Gastrocnemius medialis (tissue), 4 donors: ENCODE measurements around the gene MBTPS1. TPM values are rescaled to one million over a fixed set of nuclear protein-coding genes. Genes with fewer than 3 reads are reported as not detected.

Experiments
- ATAC-seq, 2 donors: fragments of 150-250 bp; one replicate each; pipeline ENCODE4 v1.9.1; 2016
- DNase-seq, 2 donors: peaks; one replicate each; pipeline ENCODE4 v3.0.0-alpha.2; 2019
- H3K27ac ChIP-seq, 4 donors: fragments of 200-600 bp; sonication (generic); 1 replicate in 1 of 4; 2 replicates in 3 of 4; pipeline ENCODE4 v1.5.1; 2016 to 2018; ENCODE audit warnings: mild to moderate bottlenecking in 2 of 4, moderate library complexity in 1 of 4
- H3K27me3 ChIP-seq, 3 donors: fragments of 200-600 bp; sonication (generic) in 2 of 3; 1 replicate in 1 of 3; 2 replicates in 2 of 3; pipeline versions ENCODE4 v1.5.1 to v1.6.0; 2016 to 2019; ENCODE audit warnings: mild to moderate bottlenecking in 1 of 3, moderate library complexity in 1 of 3
- H3K36me3 ChIP-seq, 2 donors: fragments of 200-600 bp; sonication (generic) in 1 of 2; one replicate each; pipeline ENCODE4 v1.5.1; 2017 to 2018
- H3K4me1 ChIP-seq, 2 donors: fragments of 200-600 bp; sonication (generic) in 1 of 2; one replicate each; pipeline ENCODE4 v1.5.1; 2016 to 2017; ENCODE audit warnings: mild to moderate bottlenecking in 2 of 2
- H3K4me3 ChIP-seq, 4 donors: fragments of 200-600 bp; sonication (generic) in 3 of 4; 1 replicate in 1 of 4; 2 replicates in 3 of 4; pipeline ENCODE4 v1.5.1; 2016 to 2019; ENCODE audit warnings: mild to moderate bottlenecking in 2 of 4
- H3K9me3 ChIP-seq, 3 donors: fragments of 200-600 bp; sonication (generic) in 2 of 3; 1 replicate in 1 of 3; 2 replicates in 2 of 3; pipeline ENCODE4 v1.5.1; 2016 to 2019
- CTCF ChIP-seq, 5 experiments: fragments of 450-650 bp in 3 of 5; fragments of 200-600 bp in 2 of 5; sonication (generic) in 2 of 5; IDR thresholded peaks in 4 of 5; conservative IDR thresholded peaks in 1 of 5; 1 replicate in 4 of 5; 2 replicates in 1 of 5; pipeline ENCODE4 v1.5.1; 2016 to 2019; ENCODE audit warnings: antibody characterized with exemption in 5 of 5, mild to moderate bottlenecking in 3 of 5, moderate library complexity in 3 of 5
- POLR2A ChIP-seq, 2 donors: fragments of 450-650 bp; IDR thresholded peaks; one replicate each; pipeline ENCODE4 v1.6.1; 2017; ENCODE audit warnings: antibody characterized with exemption in 2 of 2, mild to moderate bottlenecking in 2 of 2, moderate library complexity in 2 of 2
- in situ Hi-C, 4 donors: fragments of 200-750 bp; cut with MboI; loops; one replicate each; pipeline versions ENCODE4 v1.15.0 to v1.8.0; 2017; ENCODE audit warnings: low sequenced_read_pairs in 4 of 4
- intact Hi-C: fragments of 100-400 bp; cut with DNase I; formaldehyde crosslinking; loops from one replicate; pipeline ENCODE4 v1.15.1; 2023; ENCODE audit warnings: low total_unique reads
- total RNA-seq, 4 donors: library from RNA; depleted of rRNA; stranded (reverse); fragments of >200 nt; gene quantifications; one replicate each; pipeline versions ENCODE4 v1.1.0 to v1.2.3, GENCODE V29; 2016

MBTPS1 gene
- total RNA-seq, 4 donors from 2014 or later = 28.8 to 44.3 (median 38.5) TPM

DNA sequence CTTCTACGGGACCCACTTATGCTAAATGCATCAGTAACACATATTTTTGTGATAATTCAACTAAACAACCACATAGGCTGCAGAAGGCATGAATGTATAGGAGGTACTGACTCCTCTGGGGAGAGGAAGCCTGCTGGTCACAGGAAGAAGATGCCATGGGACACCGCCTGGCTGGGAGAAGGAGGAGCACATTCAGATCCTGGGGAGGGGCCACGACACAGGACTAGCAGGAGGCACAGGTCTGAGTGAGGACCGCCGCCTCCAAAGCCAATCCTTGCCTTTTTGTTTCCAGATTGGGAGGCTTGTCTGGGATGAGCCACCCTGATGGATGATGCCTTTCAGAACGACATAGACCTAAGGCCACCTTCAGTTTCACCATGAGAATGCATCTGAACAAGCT is 34.6 kb downstream of the MBTPS1 start:
- in situ Hi-C loops = loop anchor here (10.0 to 25.0 kb wide), 3 partner anchors 93 to 105 kb away; partner anchors contain the start of genes TAF1C (in 2 of the 4) and ADAD2 (in 1 of the 4)
- ATAC-seq = no peak
- no peak overlapping the region for H3K27ac ChIP-seq
- H3K4me3 ChIP-seq = no peak overlapping the region
- DNase-seq = no peak
- intact Hi-C loops = no loop called here
- no peaks in the 10 kb centered on the region for H3K9me3 ChIP-seq
- no peaks in the 10 kb centered on the region for H3K27me3 ChIP-seq
- peaks cover 0 to 69% of the 10 kb centered on the region in 2 donors for H3K36me3 ChIP-seq
- peaks cover 0 to 16% of the 10 kb centered on the region in 2 donors for H3K4me1 ChIP-seq
- no peak for TF ChIP-seq CTCF (IDR thresholded peaks at IDR 0.05 in 4 of 5, conservative IDR thresholded peaks at IDR 0.05 in 1 of 5)
- TF ChIP-seq POLR2A (IDR thresholded peaks at IDR 0.05) = no peak

DNA sequence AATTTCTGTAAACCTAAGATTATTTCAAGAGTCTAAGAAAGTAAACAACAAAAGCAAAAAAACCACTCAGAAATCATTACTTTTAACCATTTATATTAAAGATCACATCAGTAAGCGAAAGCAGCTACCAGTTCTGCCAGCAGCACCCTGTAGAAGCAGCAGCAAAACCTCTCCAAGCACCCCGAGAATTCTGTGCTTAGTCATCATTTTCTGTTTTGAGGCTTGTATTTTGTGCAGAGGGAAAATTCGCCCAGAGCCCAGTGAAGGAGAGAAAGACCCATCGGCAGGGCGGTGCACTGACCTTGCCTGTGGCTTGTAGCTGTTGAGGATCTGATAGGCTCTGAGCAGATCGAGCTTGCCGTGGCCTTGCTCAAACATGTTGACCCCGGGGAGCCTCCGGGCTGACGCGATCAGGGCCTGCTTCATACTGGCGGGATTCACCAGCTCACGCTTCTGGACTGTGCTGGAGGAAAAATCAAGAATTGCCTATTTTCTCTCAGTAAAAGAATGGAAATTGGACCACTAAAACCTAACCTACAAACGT is 35.2 kb downstream of the MBTPS1 start:
- ATAC-seq (no peak), DNase-seq (no peak)
- H3K4me1 ChIP-seq = peaks cover 0 to 16% of the 10 kb centered on the region in 2 donors
- in situ Hi-C loops = loop anchor here (10.0 to 25.0 kb wide), 3 partner anchors 93 to 106 kb away; partner anchors contain the start of genes TAF1C (in 2 of the 4) and ADAD2 (in 1 of the 4)
- H3K27ac ChIP-seq = peak overlapping the region in 2 of 4 donors; percentile 72 to 76
- H3K9me3 ChIP-seq = no peaks in the 10 kb centered on the region
- no peak for TF ChIP-seq POLR2A (IDR thresholded peaks at IDR 0.05)
- no peak for TF ChIP-seq CTCF (IDR thresholded peaks at IDR 0.05 in 4 of 5, conservative IDR thresholded peaks at IDR 0.05 in 1 of 5)
- no peaks in the 10 kb centered on the region for H3K27me3 ChIP-seq
- no peak overlapping the region for H3K4me3 ChIP-seq
- H3K36me3 ChIP-seq = peaks cover 0 to 63% of the 10 kb centered on the region in 2 donors
- intact Hi-C loops = no loop called here

DNA sequence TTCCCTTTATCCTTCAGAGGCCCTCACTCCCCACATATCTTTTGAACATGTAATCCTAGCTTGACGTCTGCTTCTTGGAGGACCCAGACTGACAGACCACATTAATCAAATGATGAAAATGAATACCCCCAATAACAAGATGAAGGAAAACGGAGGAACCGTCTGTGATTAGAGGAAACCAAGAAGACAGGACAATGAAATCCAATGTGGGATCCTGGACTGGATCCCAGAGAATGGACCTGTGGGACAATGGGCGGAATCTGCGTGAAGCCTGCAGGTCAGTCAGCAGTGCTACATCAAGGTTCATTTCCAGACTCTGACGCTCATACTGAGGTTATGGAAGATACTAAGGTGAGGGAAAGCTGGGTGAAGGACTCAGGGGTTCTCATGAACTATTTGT is 35.9 kb downstream of the MBTPS1 start:
- in situ Hi-C loops = loop anchor here (10.0 to 25.0 kb wide), 3 partner anchors 94 to 106 kb away; partner anchors contain the start of genes TAF1C (in 2 of the 4) and ADAD2 (in 1 of the 4)
- peak overlapping the region; percentile 39 to 76 (median 74) for H3K27ac ChIP-seq

DNA sequence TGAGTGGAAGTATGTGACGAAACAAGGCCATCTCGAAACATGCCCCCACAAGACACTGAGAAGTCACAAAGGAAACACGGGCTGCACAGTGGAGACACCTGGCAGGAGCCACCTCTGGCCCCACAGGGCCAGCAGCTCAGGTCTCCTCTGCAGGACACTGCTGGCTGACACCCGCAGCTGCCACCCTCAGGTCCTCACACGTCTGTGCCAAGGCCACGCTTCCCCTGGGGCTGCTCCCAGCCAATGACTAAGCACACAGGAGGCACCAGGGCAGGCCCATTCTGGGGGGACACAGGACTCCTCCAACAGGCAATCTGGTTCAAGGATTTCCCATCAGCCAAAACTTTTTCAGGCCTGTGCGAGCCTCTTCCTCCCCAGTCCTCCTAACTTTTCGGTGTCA is 36.4 kb downstream of the MBTPS1 start:
- Histone ChIP-seq H3K9me3 (no peaks in the 10 kb centered on the region), H3K4me1 (peaks cover 0 to 16% of the 10 kb centered on the region in 2 donors), H3K4me3 (no peak overlapping the region), H3K36me3 (peaks cover 0 to 54% of the 10 kb centered on the region in 2 donors), H3K27me3 (no peaks in the 10 kb centered on the region), H3K27ac (peak overlapping the region; percentile 39 to 76 (median 74))
- peak; percentile 30 to 85 for DNase-seq
- in situ Hi-C loops = loop anchor here (10.0 to 25.0 kb wide), 3 partner anchors 94 to 107 kb away; partner anchors contain the start of genes TAF1C (in 2 of the 4) and ADAD2 (in 1 of the 4)
- TF ChIP-seq POLR2A (IDR thresholded peaks at IDR 0.05) = no peak
- no peak for TF ChIP-seq CTCF (IDR thresholded peaks at IDR 0.05 in 4 of 5, conservative IDR thresholded peaks at IDR 0.05 in 1 of 5)
- peak; percentile 68 to 84 for ATAC-seq
- intact Hi-C loops = no loop called here

More for the DNA sequence above, 35.9 kb downstream of the MBTPS1 start:
- intact Hi-C loops = no loop called here
- H3K36me3 ChIP-seq = peaks cover 0 to 56% of the 10 kb centered on the region in 2 donors
- no peaks in the 10 kb centered on the region for H3K27me3 ChIP-seq
- no peak overlapping the region for H3K4me3 ChIP-seq
- no peaks in the 10 kb centered on the region for H3K9me3 ChIP-seq
- no peak for DNase-seq
- TF ChIP-seq CTCF (IDR thresholded peaks at IDR 0.05 in 4 of 5, conservative IDR thresholded peaks at IDR 0.05 in 1 of 5) (no peak), POLR2A (IDR thresholded peaks at IDR 0.05) (no peak)
- peaks cover 0 to 16% of the 10 kb centered on the region in 2 donors for H3K4me1 ChIP-seq
- ATAC-seq = peak in 1 of 2 donors; percentile 22
